Epithelial cell of prostate (primary cell): ENCODE results near the gene DELE1.
"Not testable (repeated sequence)": the region's sequence is repeated elsewhere in the genome, so short reads cannot be mapped to it uniquely, and the experiment has no call there.

Experiments
- DNase-seq: peaks from one replicate; pipeline ENCODE4 v3.0.0-alpha.2; 2011; ENCODE audit warnings: low read depth, low spot score
- H3K27ac ChIP-seq: fragments of 450-650 bp; 2 replicates; pipeline ENCODE4 v1.5.1; 2017; ENCODE audit warnings: mild to moderate bottlenecking

The DELE1 gene

DNA sequence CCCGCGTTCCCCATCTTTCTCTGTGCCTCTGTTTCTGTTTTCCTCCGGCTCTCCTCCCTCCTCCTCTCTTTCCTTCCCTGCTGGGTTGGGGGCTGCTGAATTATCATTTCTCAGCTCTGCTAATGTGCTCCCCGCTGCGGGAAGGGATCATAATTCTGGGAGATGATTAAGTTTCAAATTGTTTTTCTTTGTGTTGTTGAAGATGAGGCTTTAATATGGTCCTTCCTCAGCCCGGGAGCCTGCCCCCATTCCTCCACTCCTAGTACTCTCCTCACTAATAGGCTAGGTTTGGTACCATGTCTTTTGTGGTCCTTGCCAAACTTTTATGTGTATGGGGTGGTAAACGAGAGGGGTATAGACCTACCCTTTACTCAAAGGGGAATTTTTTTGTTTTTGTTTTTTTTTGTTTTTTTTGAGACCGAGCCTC is 39.8 kb upstream of the DELE1 start:
- no peak for DNase-seq

DNA sequence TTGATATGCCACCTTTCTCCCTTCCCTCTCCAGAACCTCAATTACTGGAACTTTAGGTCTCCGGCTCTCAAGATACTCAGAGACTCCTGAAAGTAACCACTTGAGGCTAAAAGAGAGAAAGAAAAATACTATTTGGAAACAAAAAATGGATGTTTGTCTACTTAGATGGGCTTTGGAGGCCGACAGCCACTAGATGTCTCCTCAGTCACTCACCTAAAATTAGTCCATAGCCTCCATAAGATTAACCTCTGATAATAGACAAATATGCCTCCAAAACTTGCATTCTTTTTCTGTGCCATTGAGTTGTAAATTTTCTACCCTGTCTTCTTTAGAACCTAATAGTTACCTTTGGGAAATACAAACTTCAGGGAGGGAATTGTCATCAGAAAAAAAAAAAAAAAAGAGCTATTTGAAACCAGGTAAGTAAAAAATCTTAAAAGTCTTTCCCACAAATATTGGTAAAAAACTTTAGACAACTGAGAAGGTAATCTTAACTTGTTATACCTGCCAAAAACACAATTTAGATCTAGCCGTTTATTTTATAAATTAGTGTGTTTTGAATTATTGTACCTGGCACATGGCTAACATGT is 34.3 kb upstream of the DELE1 start:
- no peak for DNase-seq
- no peak overlapping the region for H3K27ac ChIP-seq

More for the DNA sequence above, 39.8 kb upstream of the DELE1 start:
- no peak overlapping the region for H3K27ac ChIP-seq

DNA sequence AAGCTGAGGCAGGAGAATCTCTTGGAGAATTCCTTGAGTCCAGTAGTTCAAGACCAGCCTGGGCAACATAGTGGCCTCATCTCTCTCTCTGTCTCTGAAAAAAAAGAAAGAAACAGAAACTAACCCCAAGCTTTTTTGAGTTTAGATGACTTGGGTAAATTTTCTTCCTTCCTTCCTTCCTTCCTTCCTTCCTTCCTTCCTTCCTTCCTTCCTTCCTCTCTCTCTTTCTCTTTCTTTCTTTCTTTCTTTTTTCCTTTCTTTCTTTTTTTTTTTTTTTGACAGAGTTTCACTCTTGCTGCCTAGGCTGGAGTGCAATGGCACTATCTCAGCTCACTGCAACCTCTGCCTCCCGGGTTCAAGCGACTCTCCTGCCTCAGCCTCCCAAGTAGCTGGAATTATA is 33.2 kb upstream of the DELE1 start:
- not testable (repeated sequence) for DNase-seq, H3K27ac ChIP-seq

DNA sequence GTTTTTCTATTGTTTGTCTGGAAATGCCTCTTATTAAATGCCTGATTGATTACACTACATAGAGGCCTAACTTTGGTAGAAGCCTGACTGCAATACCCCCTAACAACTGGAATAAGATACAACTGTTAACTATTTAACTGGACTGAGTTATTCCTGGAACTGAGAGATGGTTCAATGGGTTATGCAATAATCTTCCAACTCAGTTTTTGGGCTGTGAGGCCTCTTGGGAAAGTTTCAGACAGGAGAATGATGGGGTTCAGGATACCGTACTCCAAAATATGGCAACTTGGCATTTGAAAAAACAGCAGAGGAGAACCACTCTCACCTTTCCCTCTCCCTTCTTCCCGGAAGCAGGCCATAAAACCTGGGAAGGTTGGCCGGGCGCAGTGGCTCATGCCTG is 26.2 kb upstream of the DELE1 start:
- DNase-seq = no peak
- no peak overlapping the region for H3K27ac ChIP-seq

DNA sequence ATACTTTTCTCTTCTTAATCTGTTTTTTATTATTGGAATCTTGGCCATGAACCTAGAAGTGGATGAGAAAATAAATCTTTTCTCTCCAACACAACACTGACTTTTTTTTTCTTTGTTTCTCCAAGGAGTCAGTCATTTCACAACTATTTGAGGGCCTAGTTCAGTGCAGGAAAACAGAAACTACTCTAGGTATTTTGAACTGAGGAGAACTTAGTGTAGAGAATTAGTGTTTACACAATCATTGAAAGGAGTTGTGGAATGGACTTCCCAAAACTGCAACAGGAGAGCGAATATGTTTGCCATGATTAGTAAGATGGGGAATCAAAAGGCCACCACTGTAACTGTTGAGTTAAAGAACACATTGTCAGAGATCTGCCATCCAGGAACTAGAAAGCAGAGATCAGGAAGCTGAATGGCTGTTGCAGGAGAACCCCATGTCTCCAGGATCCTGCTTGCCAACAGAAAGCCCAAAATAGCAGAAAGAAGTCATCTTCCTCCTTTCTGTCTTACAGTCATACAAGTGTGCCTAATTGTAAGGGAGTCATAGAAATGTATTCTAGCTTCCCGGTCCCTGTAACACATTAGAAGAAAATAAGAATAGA is 25.1 kb upstream of the DELE1 start:
- no peak for DNase-seq
- no peak overlapping the region for H3K27ac ChIP-seq

DNA sequence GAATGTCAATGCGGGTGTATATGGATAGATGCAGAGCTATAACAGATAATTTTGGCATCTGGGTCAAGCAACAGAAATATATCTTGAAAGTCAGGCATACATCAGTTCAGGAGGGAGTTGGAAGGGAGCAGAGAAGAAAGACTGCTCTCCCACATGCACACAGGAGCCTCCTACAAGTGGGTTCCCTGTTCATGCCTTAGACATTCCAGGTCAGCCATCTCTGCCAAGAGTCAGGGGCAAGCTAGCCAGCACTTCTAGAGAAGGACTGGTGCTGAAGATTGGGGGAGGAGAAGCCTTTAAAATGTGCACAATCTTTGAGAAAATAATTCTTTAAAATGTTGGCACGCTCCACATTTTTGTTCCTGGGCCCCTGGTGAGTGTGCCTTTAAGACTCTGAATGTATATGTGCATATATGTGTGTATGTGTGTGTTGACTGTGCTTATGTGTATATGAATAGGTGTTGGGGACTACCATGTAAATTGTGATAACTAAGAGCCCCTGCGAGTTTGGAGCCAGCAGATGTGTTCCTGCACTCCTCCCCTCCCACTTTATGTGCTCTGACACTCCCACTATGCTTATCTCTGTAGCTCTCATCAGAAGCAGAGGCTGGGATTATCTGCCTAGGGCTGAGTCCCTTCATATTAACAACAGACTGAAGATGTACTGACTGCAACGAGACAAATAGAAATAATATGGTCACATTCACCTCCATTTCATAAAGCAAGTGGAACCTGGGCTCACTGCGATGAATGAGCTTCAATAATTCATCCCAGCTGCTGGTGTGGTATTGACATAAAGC is 21.5 kb upstream of the DELE1 start:
- no peak overlapping the region for H3K27ac ChIP-seq
- DNase-seq = no peak

DNA sequence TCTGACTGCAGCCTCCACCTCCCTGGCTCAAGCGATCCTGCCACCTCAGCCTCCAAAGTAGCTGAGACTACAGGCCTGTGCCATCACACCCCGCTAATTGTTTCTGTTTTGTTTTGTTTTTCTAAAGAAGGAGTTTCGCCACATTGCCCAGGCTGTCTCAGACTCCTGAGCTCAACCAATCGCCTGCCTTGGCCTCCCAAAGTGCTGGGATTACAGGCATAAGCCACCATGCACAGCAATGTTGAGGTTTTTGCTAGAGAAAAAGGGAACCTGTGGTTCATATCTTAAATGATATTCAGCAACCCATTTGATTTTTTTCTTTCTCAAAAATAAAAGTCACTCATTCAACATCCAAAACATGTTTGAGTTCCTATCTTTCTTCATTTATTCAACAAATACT is 20.4 kb upstream of the DELE1 start:
- DNase-seq = no peak
- no peak overlapping the region for H3K27ac ChIP-seq

DNA sequence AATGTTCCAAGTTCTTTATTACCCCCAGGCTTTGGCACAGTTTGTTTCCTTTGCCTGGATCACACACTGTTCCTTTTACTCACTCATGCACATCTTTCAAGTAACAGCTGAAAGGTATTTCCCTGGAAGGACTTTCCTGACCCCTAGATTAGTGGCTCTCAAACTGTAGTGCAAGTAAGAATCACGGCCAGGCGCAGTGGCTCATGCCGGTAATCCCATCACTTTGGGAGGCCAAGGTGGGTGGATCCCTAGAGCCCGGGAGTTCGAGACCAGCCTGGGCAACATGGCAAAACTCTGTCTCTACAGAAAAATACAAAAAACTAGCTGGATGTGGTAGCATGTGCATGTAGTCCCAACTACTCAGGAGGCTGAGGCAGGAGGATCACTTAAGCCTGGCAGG is 19.1 kb upstream of the DELE1 start:
- no peak for DNase-seq
- no peak overlapping the region for H3K27ac ChIP-seq

DNA sequence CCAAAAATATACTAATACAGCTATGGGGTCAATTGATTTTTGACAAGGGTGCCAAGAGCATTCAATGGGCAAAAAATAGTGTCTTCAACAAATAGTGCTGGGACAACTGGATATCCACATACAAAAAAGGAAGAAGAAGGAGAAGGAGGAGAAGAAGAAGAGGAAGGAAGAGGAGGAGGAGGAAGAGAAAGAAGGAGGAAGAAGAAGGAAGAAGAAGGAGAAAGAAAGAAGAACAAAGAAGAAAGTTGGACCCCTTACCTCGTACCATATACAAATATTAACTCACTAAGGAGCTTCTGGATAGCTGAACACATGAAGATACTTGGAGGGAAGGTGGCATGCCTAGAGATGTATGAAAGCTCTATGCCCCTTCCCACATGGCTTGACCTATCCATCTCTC is 17.2 kb upstream of the DELE1 start:
- DNase-seq = no peak
- no peak overlapping the region for H3K27ac ChIP-seq

DNA sequence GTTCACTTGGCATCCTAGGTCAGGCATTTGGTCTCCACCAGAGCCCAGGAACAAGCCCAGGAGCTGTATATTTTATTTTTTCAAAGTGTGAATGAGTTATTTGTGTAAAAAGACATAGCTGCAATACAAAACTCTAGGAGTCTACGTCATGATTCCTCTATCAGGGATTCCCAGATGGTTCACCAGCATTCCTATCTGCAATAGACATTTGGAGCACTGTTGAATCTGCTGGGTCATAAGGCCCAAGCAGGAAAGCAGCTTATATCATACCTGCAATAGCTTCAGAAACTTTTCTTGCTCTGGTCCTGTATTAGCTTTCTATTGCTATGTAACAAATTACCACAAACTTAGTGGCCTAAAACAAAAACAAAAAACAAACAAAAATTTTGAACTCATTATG is 16.7 kb upstream of the DELE1 start:
- no peak for DNase-seq
- H3K27ac ChIP-seq = no peak overlapping the region

DNA sequence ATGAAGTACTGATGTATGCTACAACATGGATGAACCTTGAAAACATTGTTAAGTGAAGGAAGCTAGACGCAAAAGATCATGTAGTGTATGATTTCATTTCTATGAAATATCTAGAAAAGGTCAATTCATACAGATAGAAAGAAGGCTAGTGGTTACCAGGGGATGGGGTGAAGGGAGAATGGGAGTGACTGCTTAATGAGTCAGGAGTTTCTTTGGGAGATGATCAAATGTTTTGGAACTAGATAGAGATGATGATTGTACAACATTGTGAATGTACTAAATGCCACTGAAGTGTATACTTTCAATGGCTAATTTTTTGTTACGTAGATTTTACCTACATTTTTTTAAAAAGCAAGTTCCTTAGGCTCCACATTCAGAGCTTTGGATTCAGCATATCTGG is 14.9 kb upstream of the DELE1 start:
- H3K27ac ChIP-seq = no peak overlapping the region
- no peak for DNase-seq

DNA sequence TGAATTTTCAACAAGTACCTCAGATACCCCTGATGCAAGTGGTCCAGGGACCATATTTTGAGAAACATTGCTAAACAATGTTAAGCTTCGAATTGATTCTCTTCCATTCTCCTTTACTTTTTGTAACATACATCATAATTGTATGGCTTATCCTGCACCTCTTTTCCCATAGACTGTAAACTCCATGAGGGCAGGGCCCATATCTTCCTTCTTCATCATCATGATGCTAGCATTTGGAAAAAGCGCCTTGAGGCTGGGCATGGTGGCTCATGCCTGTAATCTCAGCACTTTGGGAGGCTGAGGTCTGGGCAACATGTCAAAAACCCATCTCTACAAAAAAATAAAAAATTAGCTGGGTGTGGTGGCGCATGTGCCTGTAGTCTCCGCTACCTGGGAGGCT is 14.5 kb upstream of the DELE1 start:
- H3K27ac ChIP-seq = no peak overlapping the region
- no peak for DNase-seq

DNA sequence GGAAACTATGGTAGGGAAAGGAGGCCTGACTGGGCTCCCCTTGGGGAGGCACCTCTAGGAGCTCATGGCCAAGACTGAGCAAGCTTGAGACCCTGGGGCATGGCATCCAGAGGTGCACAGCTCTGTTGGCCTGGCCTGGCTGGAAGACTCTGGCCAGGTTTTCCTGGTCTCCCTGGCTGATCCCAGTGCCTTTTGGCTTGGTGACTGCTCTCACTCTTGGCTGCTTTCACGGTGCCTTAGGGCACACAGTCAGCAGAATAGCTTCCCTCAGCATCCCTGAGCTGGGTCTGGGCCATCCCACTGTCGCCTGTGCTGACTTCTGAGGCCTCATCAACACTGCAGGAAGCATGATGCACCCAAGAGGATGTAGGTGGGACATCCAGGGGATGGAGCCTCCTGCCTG is 13.4 kb upstream of the DELE1 start:
- H3K27ac ChIP-seq = no peak overlapping the region

DNA sequence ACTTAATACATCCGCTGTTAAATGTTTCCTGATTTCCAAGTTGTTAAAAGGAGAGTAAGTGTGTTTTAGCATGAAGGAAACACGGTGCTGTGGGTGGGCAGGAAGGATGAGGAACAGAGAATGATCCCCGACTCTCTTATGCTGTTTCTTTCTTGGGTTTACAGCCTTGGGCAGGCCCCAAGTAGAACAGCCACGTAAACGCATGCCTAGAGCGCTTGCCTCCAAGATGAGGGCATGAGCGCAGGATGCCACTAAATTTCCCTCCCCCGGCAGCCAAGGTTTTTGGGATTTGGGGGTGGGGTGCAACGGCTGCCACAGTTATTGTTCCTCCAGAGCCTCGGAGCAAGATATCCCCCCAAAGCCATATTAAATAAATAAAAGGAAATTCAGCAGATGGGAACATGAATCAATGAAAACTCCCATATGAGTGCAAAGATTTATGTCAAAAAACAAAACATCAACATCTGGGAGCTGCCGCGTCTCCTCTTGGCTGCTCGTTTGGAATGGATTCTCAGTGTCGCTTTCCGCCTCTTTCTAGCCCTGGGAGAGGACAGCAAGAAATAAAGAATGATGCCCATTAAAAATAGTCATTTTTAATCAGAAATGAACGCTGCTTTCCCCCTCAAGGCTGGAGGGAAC is 10.0 kb upstream of the DELE1 start:
- H3K27ac ChIP-seq = no peak overlapping the region
- DNase-seq = no peak

More for the DNA sequence above, 13.4 kb upstream of the DELE1 start:
- DNase-seq = no peak

DNA sequence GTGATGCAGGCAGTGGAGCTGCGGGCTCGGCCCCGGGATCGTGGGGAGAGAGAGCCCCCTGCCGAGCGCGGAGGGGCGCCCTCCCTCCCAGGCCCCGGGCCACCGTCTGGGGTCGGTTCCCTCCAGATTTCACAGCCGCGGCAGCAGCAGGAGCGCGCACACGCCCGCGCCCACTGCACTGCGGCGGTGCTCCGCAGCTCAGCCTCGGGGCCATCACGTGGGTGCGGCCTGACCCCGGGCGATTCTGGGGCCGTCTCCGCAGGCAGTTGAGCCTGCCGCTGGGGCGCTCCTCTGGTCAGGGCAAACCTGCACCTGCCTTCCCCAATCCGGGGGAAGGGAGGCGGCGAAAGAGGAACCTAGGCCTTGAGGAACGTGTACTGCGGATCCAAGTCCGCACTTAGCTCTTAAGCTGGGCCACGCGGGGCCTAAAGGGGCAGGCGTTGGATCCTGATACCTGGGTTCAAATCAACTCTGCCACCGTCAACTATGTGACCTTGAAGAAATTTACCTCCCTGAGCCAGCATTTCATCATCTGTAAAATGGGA is 9.4 kb upstream of the DELE1 start:
- DNase-seq = no peak
- H3K27ac ChIP-seq = no peak overlapping the region

DNA sequence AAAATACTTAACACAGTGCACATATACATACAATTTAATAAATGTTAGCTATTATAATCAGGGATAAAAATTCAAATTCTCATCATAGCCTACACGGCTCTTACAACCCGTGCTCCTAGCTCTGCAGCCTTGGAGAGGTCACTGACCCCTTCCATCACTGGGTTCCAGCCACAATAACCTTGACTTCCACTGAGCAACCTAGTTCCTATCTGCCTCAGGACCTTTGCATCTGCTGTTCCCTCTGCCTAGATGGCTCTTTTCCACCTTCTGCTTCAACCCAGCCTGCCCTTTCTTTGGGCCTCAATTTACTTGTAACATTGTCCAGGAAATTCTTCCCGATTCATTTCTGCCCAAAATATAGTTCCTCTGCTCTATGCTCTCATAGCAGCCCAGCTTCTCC is 8.9 kb upstream of the DELE1 start:
- H3K27ac ChIP-seq = no peak overlapping the region
- DNase-seq = no peak

DNA sequence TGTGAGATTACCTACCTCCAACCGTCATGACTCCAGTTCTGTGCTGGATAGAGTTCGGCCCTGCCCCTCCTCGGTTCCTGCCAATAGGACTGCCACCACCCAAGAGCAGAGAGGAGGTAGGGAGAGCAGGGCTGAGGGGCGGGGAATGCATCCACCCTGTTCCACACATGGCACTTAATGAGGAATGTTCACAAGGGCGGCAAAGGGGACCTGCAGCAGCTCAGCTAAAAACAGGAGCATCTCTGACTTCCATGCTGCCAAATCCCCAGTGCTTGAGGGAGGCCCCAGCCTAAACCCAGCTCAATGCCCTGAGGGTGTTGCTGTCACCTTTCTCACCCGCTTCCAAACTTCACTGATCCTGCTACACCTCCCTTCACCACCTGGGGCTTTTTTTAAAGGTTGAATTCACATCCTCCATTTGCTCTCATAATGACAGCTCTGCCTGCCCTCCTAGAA is 7.8 kb upstream of the DELE1 start:
- no peak for DNase-seq
- H3K27ac ChIP-seq = no peak overlapping the region

DNA sequence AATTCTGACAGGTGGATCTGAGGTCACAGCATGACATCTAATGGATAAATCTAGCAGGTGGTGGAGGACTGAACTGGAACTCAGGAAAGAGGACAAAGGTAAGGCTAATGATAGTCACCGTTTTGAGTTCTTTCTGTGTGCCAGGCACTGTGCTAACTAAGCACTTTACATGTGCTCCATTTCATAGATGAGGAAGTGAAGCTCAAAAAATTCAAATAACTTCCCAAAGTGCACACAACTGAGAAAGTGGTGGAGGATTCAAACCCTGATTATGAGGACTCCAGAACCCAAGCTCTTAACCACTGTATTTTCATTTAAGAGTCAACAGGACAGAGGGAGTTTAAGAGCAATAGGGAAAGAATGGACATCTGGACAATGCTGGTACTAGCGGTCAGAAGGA is 7.1 kb upstream of the DELE1 start:
- H3K27ac ChIP-seq = no peak overlapping the region
- DNase-seq = no peak

DNA sequence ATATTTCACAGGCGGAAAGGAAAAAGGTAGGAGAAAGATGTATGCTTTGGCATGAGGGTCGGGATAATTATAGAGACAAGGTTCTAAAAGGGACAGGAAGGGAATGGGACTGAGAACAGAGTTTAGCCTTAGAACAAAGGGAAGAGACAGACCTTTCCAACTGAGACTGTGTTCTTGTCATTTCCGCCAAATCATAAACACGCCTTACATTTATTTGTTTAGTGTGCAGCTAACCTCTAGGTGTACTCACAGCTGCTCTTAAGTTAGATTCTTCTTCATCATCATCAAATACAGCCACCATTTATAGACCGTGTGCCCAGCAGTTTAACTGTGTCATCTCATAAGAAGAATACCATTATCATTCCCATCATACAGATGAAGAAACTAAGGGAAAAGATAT is 5.9 kb upstream of the DELE1 start:
- no peak for DNase-seq
- H3K27ac ChIP-seq = no peak overlapping the region

DNA sequence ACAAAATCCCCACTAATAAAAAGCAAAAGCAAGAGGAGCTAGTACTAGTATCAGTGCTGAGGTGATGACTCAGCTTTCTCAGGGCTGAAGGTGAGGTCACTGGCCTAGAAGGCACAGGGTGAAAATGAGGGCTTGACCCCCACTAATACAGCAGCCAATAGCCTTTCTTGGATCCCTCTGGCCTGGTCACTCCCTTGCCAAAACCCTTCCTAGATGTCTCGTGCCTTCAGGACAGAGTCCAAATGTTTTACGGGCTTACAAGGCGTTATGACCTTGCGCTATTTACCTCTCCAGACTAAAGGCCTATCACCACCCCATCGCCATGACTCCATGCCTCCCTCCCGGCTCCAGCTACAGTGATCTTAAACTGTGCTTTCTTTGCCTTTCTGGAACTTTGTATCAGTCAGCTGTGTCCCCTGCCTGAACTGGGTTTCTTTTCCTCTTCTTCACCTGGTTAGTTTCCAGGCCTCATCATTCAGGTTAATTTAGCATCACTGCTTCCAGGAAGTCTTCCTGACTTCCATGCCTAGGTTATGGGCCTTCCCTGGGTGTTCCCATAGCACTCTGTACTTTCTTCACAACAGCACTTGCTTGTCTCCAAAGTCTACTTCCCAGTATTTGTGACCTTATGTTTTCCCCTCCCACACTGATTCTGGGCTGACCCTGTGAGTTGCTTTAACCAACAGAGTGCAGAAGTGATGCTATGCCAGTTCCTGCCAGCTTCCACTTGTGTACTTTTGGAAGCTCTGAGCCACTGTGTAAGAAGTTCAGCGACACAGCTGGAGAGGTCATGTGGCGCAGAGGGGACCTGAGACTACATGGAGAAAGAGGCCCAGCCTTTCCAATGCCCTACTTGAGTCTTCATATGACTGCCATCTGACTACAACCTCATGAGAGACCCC is 4.2 kb upstream of the DELE1 start:
- H3K27ac ChIP-seq = no peak overlapping the region
- no peak for DNase-seq
